Endothelial cell of umbilical vein (primary cell): ENCODE data around the gene DAZAP2. TPM values are rescaled to one million over a fixed set of nuclear protein-coding genes. Genes with fewer than 3 reads are reported as not detected.

Experiments used
- BruUV-seq: library from RNA; stranded (reverse); fragments of 400-500 nt; replicated peaks from 2 replicates; lab custom pipeline; 2021; lab: Mats Ljungman, UMichigan
- CTCF ChIA-PET: fragments of 300-600, 350-600 bp; sonication (Branson Sonifier 250); formaldehyde crosslinking; loops from one replicate; lab custom pipeline; 2021; ENCODE audit warnings: antibody characterized with exemption, inconsistent platforms; lab: Charles Lee
- POLR2A ChIA-PET: fragments of 300-600, 350-600 bp; sonication (Branson Sonifier 250); formaldehyde crosslinking; loops from one replicate; lab custom pipeline; 2021; ENCODE audit warnings: antibody characterized with exemption, inconsistent platforms; lab: Charles Lee
- DNase-seq: peaks from one replicate; pipeline ENCODE4 v3.0.0-alpha.2; 2011; ENCODE audit warnings: low read depth, low spot score
- FAIRE-seq: peaks from 2 replicates; lab custom pipeline; 2011; peaks lifted over from hg19 to GRCh38; lab: Jason Lieb, UNC
- H2AFZ ChIP-seq: 2 replicates; pipeline ENCODE4 v1.6.0; 2012; ENCODE audit warnings: low read depth, low read length, control low read depth, inconsistent platforms
- H3K27ac ChIP-seq: 2 replicates; pipeline ENCODE4 v1.5.1; 2011; ENCODE audit warnings: low read depth, mild to moderate bottlenecking, control low read depth, low read length, moderate library complexity; ENCODE audit not compliant: insufficient read depth
- H3K27me3 ChIP-seq, 2 experiments: 2 replicates each; pipeline versions ENCODE4 v1.6.0 to v1.6.1; 2011; ENCODE audit warnings: low read length in 2 of 2, mixed read lengths in 1 of 2; ENCODE audit not compliant: control insufficient read depth in 2 of 2, insufficient read depth in 2 of 2
- H3K36me3 ChIP-seq, 2 experiments: 2 replicates in 1 of 2; 3 replicates in 1 of 2; pipeline ENCODE4 v1.5.1; 2011; ENCODE audit warnings: low read length in 2 of 2, mild to moderate bottlenecking in 1 of 2, moderate library complexity in 1 of 2; ENCODE audit not compliant: control insufficient read depth in 2 of 2, insufficient read depth in 2 of 2; ENCODE audit errors: extremely low read depth in 1 of 2
- H3K4me1 ChIP-seq: 3 replicates; pipeline ENCODE4 v1.5.1; 2011; ENCODE audit warnings: mild to moderate bottlenecking, low read length; ENCODE audit not compliant: control insufficient read depth, insufficient read depth; ENCODE audit errors: extremely low read depth
- H3K4me2 ChIP-seq: 2 replicates; pipeline ENCODE4 v1.6.1; 2011; ENCODE audit warnings: low read length, control low read depth, mixed read lengths; ENCODE audit not compliant: insufficient read depth
- H3K4me3 ChIP-seq, 3 experiments: fragments of 200-600 bp in 1 of 3; sonication (generic), shearing (Covaris generic) in 1 of 3; replicated peaks in 1 of 3; 2 replicates each; pipeline ENCODE4 v1.5.1; 2011 to 2016; ENCODE audit warnings: control low read depth in 3 of 3, low read length in 3 of 3, mild to moderate bottlenecking in 2 of 3, inconsistent platforms in 1 of 3, low read depth in 1 of 3, moderate library complexity in 1 of 3; ENCODE audit not compliant: insufficient read depth in 1 of 3
- H3K79me2 ChIP-seq: 2 replicates; pipeline ENCODE4 v1.6.0; 2012; ENCODE audit warnings: low read length, inconsistent platforms; ENCODE audit not compliant: control insufficient read depth, insufficient read depth
- H3K9ac ChIP-seq: replicated peaks from 2 replicates; pipeline ENCODE3; 2011; ENCODE audit warnings: low read length, control low read depth; ENCODE audit not compliant: insufficient read depth; ENCODE audit errors: extremely low read depth
- H3K9me1 ChIP-seq: replicated peaks from 3 replicates; pipeline ENCODE4 v1.6.0; 2011; ENCODE audit warnings: mild to moderate bottlenecking, low read length; ENCODE audit not compliant: control insufficient read depth, insufficient read depth; ENCODE audit errors: extremely low read depth
- H3K9me3 ChIP-seq: replicated peaks from 2 replicates; pipeline ENCODE4 v1.5.1; 2012; ENCODE audit warnings: low read length, inconsistent platforms; ENCODE audit not compliant: control insufficient read depth, insufficient read depth
- H4K20me1 ChIP-seq: replicated peaks from 2 replicates; pipeline ENCODE3; 2011; ENCODE audit warnings: mild to moderate bottlenecking, low read length; ENCODE audit not compliant: control insufficient read depth, insufficient read depth; ENCODE audit errors: extremely low read depth
- CTCF ChIP-seq, 2 donors: IDR thresholded peaks; 1 replicate in 1 of 2; 2 replicates in 1 of 2; pipeline ENCODE4 v1.5.1; 2011; ENCODE audit warnings: low read length in 2 of 2, mild to moderate bottlenecking in 2 of 2, moderate library complexity in 2 of 2, control low read depth in 1 of 2, inconsistent platforms in 1 of 2, low read depth in 1 of 2; ENCODE audit not compliant: insufficient read depth in 1 of 2; ENCODE audit errors: extremely low read depth in 1 of 2
- EZH2 ChIP-seq: IDR thresholded peaks from 2 replicates; pipeline ENCODE4 v1.6.1; 2012; ENCODE audit warnings: borderline replicate concordance, low read depth, mild to moderate bottlenecking, moderate library complexity, low read length, inconsistent platforms; ENCODE audit not compliant: severe bottlenecking
- FOS ChIP-seq: IDR thresholded peaks from 2 replicates; pipeline ENCODE4 v1.6.1; 2011; ENCODE audit warnings: mild to moderate bottlenecking, low read length, moderate library complexity, borderline replicate concordance; ENCODE audit not compliant: insufficient read depth
- GATA2 ChIP-seq: IDR thresholded peaks from 2 replicates; pipeline ENCODE4 v1.7.0; 2011; ENCODE audit warnings: low read depth, mild to moderate bottlenecking, moderate library complexity, mixed read lengths, low read length; ENCODE audit not compliant: insufficient read length, insufficient read depth
- JUN ChIP-seq: IDR thresholded peaks from 2 replicates; pipeline ENCODE4 v1.6.1; 2011; ENCODE audit warnings: borderline replicate concordance, low read depth; ENCODE audit not compliant: insufficient read length, insufficient read depth
- MAX ChIP-seq: IDR thresholded peaks from 2 replicates; pipeline ENCODE4 v1.6.1; 2011; ENCODE audit not compliant: insufficient read depth, insufficient read length
- MYC ChIP-seq: IDR thresholded peaks from one replicate; pipeline ENCODE4 v1.6.1; 2011; ENCODE audit warnings: mild to moderate bottlenecking, low read depth, low read length
- POLR2A ChIP-seq: IDR thresholded peaks from 2 replicates; pipeline ENCODE4 v1.6.1; 2012; ENCODE audit warnings: low read depth, mild to moderate bottlenecking, control low read depth, low read length
- POLR2AphosphoS5 ChIP-seq: IDR thresholded peaks from 2 replicates; pipeline ENCODE4 v1.6.1; 2012; ENCODE audit warnings: low read depth, mild to moderate bottlenecking, control low read depth, low read length, moderate library complexity; ENCODE audit not compliant: insufficient read depth
- dilution Hi-C: fragments of 300-500 bp; cut with MboI; formaldehyde crosslinking; loops from one replicate; pipeline ENCODE4 v1.15.0; 2019; ENCODE audit warnings: low sequenced_read_pairs; ENCODE audit not compliant: extremely low pct_ligation_motif_present
- intact Hi-C: fragments of 100-400 bp; cut with micrococcal nuclease; formaldehyde crosslinking; loops from one replicate; pipeline ENCODE4 v1.10.0; 2022
- polyA plus RNA-seq, 4 experiments: library from polyadenylated mRNA; depleted of rRNA in 3 of 4; stranded (reverse) in 3 of 4; unstranded in 1 of 4; fragments of >200 nt; gene quantifications; 2 replicates each; pipeline versions ENCODE4 v1.2.1 to v1.2.3, GENCODE V29; 2011 to 2012; ENCODE audit warnings: missing spikeins in 1 of 4
- total RNA-seq: library from RNA; stranded (reverse); gene quantifications from 2 replicates; pipeline ENCODE4 v1.2.3, GENCODE V29; 2021

DAZAP2 gene
- total and polyA plus RNA-seq, 2 donors (not counting 3 experiments of a cell fraction or from before 2014, with no cell fraction given): 177 to 497 TPM

DNA sequence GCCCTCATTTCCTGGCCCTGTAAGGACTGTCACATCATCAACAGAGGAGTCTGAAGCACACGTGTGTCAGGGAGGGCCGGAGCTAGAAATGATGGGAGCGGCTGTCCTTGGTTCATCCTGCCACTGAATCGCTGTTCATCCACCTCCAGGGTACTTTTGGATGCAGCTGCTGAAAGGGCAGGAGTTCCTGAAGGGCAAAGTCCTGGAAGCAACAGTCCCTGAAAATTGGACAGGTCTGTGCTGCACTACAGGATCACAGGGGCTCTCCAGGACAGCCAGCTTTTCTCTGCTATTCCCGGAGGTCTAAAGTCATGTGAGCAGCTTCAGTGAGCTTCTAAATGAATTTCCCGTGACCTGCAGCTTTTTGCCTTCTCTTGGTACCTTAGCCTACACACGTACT is 38.5 kb upstream of the DAZAP2 start:
- intact Hi-C loops: no loop called here
- ChIA-PET CTCF (no interaction called here), POLR2A (interaction anchor here (1.1 kb wide), 1 partner anchor 17 kb away, joined by 3 read pairs; the partner anchor contains the start of gene POU6F1)
- H3K36me3 ChIP-seq: no peaks in the 10 kb centered on the region
- TF ChIP-seq POLR2AphosphoS5 (no peak), JUN (no peak), EZH2 (no peak), GATA2 (no peak), FOS (no peak), CTCF (IDR thresholded peaks at IDR 0.05; ENCODE audit: extremely low read depth in 1 of 2, insufficient read depth in 1 of 2, low read depth in 1 of 2, low read length in 2 of 2) (no peak), POLR2A (no peak), MAX (no peak), MYC (no peak)
- H3K9me3 ChIP-seq: no peaks in the 10 kb centered on the region
- no peak overlapping the region for H3K4me3 ChIP-seq
- H3K9me1 ChIP-seq: no peaks in the 10 kb centered on the region
- H3K27ac ChIP-seq: no peak overlapping the region
- no peak overlapping the region for H2AFZ ChIP-seq
- DNase-seq (no peak), FAIRE-seq (no peak)
- no peaks in the 10 kb centered on the region for H3K79me2 ChIP-seq
- H3K9ac ChIP-seq: no peak overlapping the region
- H4K20me1 ChIP-seq: no peaks in the 10 kb centered on the region
- no peaks in the 10 kb centered on the region for H3K4me1 ChIP-seq
- H3K4me2 ChIP-seq: no peak overlapping the region
- BruUV-seq: no TSS peak
- dilution Hi-C loops: no loop called here
- no peaks in the 10 kb centered on the region for H3K27me3 ChIP-seq
